Endothelial cell of umbilical vein (primary cell): ENCODE measurements around the gene L1CAM. TPM values are rescaled to one million over a fixed set of nuclear protein-coding genes. Genes with fewer than 3 reads are reported as not detected.

Experiments
- BruUV-seq: library from RNA; stranded (reverse); fragments of 400-500 nt; replicated peaks from 2 replicates; lab custom pipeline; 2021; lab: Mats Ljungman, UMichigan
- CTCF ChIA-PET: fragments of 300-600, 350-600 bp; sonication (Branson Sonifier 250); formaldehyde crosslinking; loops from one replicate; lab custom pipeline; 2021; ENCODE audit warnings: antibody characterized with exemption, inconsistent platforms; lab: Charles Lee
- POLR2A ChIA-PET: fragments of 300-600, 350-600 bp; sonication (Branson Sonifier 250); formaldehyde crosslinking; loops from one replicate; lab custom pipeline; 2021; ENCODE audit warnings: antibody characterized with exemption, inconsistent platforms; lab: Charles Lee
- DNase-seq: peaks from one replicate; pipeline ENCODE4 v3.0.0-alpha.2; 2011; ENCODE audit warnings: low read depth, low spot score
- FAIRE-seq: peaks from 2 replicates; lab custom pipeline; 2011; peaks lifted over from hg19 to GRCh38; lab: Jason Lieb, UNC
- H2AFZ ChIP-seq: 2 replicates; pipeline ENCODE4 v1.6.0; 2012; ENCODE audit warnings: low read depth, low read length, control low read depth, inconsistent platforms
- H3K27ac ChIP-seq: 2 replicates; pipeline ENCODE4 v1.5.1; 2011; ENCODE audit warnings: low read depth, mild to moderate bottlenecking, control low read depth, low read length, moderate library complexity; ENCODE audit not compliant: insufficient read depth
- H3K27me3 ChIP-seq, 2 experiments: 2 replicates each; pipeline versions ENCODE4 v1.6.0 to v1.6.1; 2011; ENCODE audit warnings: low read length in 2 of 2, mixed read lengths in 1 of 2; ENCODE audit not compliant: control insufficient read depth in 2 of 2, insufficient read depth in 2 of 2
- H3K36me3 ChIP-seq, 2 experiments: 2 replicates in 1 of 2; 3 replicates in 1 of 2; pipeline ENCODE4 v1.5.1; 2011; ENCODE audit warnings: low read length in 2 of 2, mild to moderate bottlenecking in 1 of 2, moderate library complexity in 1 of 2; ENCODE audit not compliant: control insufficient read depth in 2 of 2, insufficient read depth in 2 of 2; ENCODE audit errors: extremely low read depth in 1 of 2
- H3K4me1 ChIP-seq: 3 replicates; pipeline ENCODE4 v1.5.1; 2011; ENCODE audit warnings: mild to moderate bottlenecking, low read length; ENCODE audit not compliant: control insufficient read depth, insufficient read depth; ENCODE audit errors: extremely low read depth
- H3K4me2 ChIP-seq: 2 replicates; pipeline ENCODE4 v1.6.1; 2011; ENCODE audit warnings: low read length, control low read depth, mixed read lengths; ENCODE audit not compliant: insufficient read depth
- H3K4me3 ChIP-seq, 3 experiments: fragments of 200-600 bp in 1 of 3; sonication (generic), shearing (Covaris generic) in 1 of 3; replicated peaks in 1 of 3; 2 replicates each; pipeline ENCODE4 v1.5.1; 2011 to 2016; ENCODE audit warnings: control low read depth in 3 of 3, low read length in 3 of 3, mild to moderate bottlenecking in 2 of 3, inconsistent platforms in 1 of 3, low read depth in 1 of 3, moderate library complexity in 1 of 3; ENCODE audit not compliant: insufficient read depth in 1 of 3
- H3K79me2 ChIP-seq: 2 replicates; pipeline ENCODE4 v1.6.0; 2012; ENCODE audit warnings: low read length, inconsistent platforms; ENCODE audit not compliant: control insufficient read depth, insufficient read depth
- H3K9ac ChIP-seq: replicated peaks from 2 replicates; pipeline ENCODE3; 2011; ENCODE audit warnings: low read length, control low read depth; ENCODE audit not compliant: insufficient read depth; ENCODE audit errors: extremely low read depth
- H3K9me1 ChIP-seq: replicated peaks from 3 replicates; pipeline ENCODE4 v1.6.0; 2011; ENCODE audit warnings: mild to moderate bottlenecking, low read length; ENCODE audit not compliant: control insufficient read depth, insufficient read depth; ENCODE audit errors: extremely low read depth
- H3K9me3 ChIP-seq: replicated peaks from 2 replicates; pipeline ENCODE4 v1.5.1; 2012; ENCODE audit warnings: low read length, inconsistent platforms; ENCODE audit not compliant: control insufficient read depth, insufficient read depth
- H4K20me1 ChIP-seq: replicated peaks from 2 replicates; pipeline ENCODE3; 2011; ENCODE audit warnings: mild to moderate bottlenecking, low read length; ENCODE audit not compliant: control insufficient read depth, insufficient read depth; ENCODE audit errors: extremely low read depth
- EZH2 ChIP-seq: IDR thresholded peaks from 2 replicates; pipeline ENCODE4 v1.6.1; 2012; ENCODE audit warnings: borderline replicate concordance, low read depth, mild to moderate bottlenecking, moderate library complexity, low read length, inconsistent platforms; ENCODE audit not compliant: severe bottlenecking
- FOS ChIP-seq: IDR thresholded peaks from 2 replicates; pipeline ENCODE4 v1.6.1; 2011; ENCODE audit warnings: mild to moderate bottlenecking, low read length, moderate library complexity, borderline replicate concordance; ENCODE audit not compliant: insufficient read depth
- GATA2 ChIP-seq: IDR thresholded peaks from 2 replicates; pipeline ENCODE4 v1.7.0; 2011; ENCODE audit warnings: low read depth, mild to moderate bottlenecking, moderate library complexity, mixed read lengths, low read length; ENCODE audit not compliant: insufficient read length, insufficient read depth
- JUN ChIP-seq: IDR thresholded peaks from 2 replicates; pipeline ENCODE4 v1.6.1; 2011; ENCODE audit warnings: borderline replicate concordance, low read depth; ENCODE audit not compliant: insufficient read length, insufficient read depth
- MYC ChIP-seq: IDR thresholded peaks from one replicate; pipeline ENCODE4 v1.6.1; 2011; ENCODE audit warnings: mild to moderate bottlenecking, low read depth, low read length
- POLR2A ChIP-seq: IDR thresholded peaks from 2 replicates; pipeline ENCODE4 v1.6.1; 2012; ENCODE audit warnings: low read depth, mild to moderate bottlenecking, control low read depth, low read length
- POLR2AphosphoS5 ChIP-seq: IDR thresholded peaks from 2 replicates; pipeline ENCODE4 v1.6.1; 2012; ENCODE audit warnings: low read depth, mild to moderate bottlenecking, control low read depth, low read length, moderate library complexity; ENCODE audit not compliant: insufficient read depth
- dilution Hi-C: fragments of 300-500 bp; cut with MboI; formaldehyde crosslinking; loops from one replicate; pipeline ENCODE4 v1.15.0; 2019; ENCODE audit warnings: low sequenced_read_pairs; ENCODE audit not compliant: extremely low pct_ligation_motif_present
- intact Hi-C: fragments of 100-400 bp; cut with micrococcal nuclease; formaldehyde crosslinking; loops from one replicate; pipeline ENCODE4 v1.10.0; 2022
- polyA plus RNA-seq, 4 experiments: library from polyadenylated mRNA; depleted of rRNA in 3 of 4; stranded (reverse) in 3 of 4; unstranded in 1 of 4; fragments of >200 nt; gene quantifications; 2 replicates each; pipeline versions ENCODE4 v1.2.1 to v1.2.3, GENCODE V29; 2011 to 2012; ENCODE audit warnings: missing spikeins in 1 of 4
- total RNA-seq: library from RNA; stranded (reverse); gene quantifications from 2 replicates; pipeline ENCODE4 v1.2.3, GENCODE V29; 2021
- TF ChIP-seq, protein P1 (sequence below): IDR thresholded peaks from 2 replicates; pipeline ENCODE4 v1.6.1; 2011; ENCODE audit not compliant: insufficient read depth, insufficient read length
- TF ChIP-seq, protein P2 (sequence below), 2 donors: IDR thresholded peaks; 1 replicate in 1 of 2; 2 replicates in 1 of 2; pipeline ENCODE4 v1.5.1; 2011; ENCODE audit warnings: low read length in 2 of 2, mild to moderate bottlenecking in 2 of 2, moderate library complexity in 2 of 2, control low read depth in 1 of 2, inconsistent platforms in 1 of 2, low read depth in 1 of 2; ENCODE audit not compliant: insufficient read depth in 1 of 2; ENCODE audit errors: extremely low read depth in 1 of 2

Gene L1CAM
- total and polyA plus RNA-seq, 2 donors (not counting 3 experiments of a cell fraction or from before 2014, with no cell fraction given): 0.01 TPM; not detected in 1

DNA sequence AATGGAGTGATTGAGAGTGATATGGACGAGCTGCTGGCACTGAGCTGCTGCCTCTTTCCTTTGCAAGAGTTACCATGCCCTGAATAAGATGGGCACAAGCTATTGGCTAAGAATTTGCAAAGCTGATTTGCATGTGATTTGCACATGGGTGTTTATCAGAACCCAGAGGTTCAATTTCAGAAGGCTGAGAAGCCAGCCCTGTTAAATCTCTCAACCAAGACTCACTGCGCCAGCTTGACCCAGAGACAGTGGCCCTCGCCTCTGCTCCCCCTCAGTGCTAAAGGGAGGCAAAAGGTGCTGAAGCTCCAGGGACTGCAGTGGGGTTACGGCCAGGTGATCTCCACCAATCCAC is 39.4 kb upstream of the L1CAM start:
- TF ChIP-seq JUN (no peak), MYC (no peak), GATA2 (no peak), FOS (no peak), POLR2A (no peak), POLR2AphosphoS5 (no peak), EZH2 (no peak)
- TF ChIP-seq, protein P1, sequence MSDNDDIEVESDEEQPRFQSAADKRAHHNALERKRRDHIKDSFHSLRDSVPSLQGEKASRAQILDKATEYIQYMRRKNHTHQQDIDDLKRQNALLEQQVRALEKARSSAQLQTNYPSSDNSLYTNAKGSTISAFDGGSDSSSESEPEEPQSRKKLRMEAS: no peak
- TF ChIP-seq, protein P2, sequence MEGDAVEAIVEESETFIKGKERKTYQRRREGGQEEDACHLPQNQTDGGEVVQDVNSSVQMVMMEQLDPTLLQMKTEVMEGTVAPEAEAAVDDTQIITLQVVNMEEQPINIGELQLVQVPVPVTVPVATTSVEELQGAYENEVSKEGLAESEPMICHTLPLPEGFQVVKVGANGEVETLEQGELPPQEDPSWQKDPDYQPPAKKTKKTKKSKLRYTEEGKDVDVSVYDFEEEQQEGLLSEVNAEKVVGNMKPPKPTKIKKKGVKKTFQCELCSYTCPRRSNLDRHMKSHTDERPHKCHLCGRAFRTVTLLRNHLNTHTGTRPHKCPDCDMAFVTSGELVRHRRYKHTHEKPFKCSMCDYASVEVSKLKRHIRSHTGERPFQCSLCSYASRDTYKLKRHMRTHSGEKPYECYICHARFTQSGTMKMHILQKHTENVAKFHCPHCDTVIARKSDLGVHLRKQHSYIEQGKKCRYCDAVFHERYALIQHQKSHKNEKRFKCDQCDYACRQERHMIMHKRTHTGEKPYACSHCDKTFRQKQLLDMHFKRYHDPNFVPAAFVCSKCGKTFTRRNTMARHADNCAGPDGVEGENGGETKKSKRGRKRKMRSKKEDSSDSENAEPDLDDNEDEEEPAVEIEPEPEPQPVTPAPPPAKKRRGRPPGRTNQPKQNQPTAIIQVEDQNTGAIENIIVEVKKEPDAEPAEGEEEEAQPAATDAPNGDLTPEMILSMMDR (IDR thresholded peaks at IDR 0.05; ENCODE audit: extremely low read depth in 1 of 2, insufficient read depth in 1 of 2, low read depth in 1 of 2, low read length in 2 of 2): no peak
- CTCF ChIA-PET: interaction anchor here (4.2 to 9.0 kb wide), 2 partner anchors 8 to 23 kb away, joined by 29 to 253 read pairs; partner anchors contain the start of genes NAA10 and RENBP
- no peaks in the 10 kb centered on the region for H3K9me1 ChIP-seq
- no peaks in the 10 kb centered on the region for H4K20me1 ChIP-seq
- FAIRE-seq: no peak
- BruUV-seq: no TSS peak
- H3K27me3 ChIP-seq: no peaks in the 10 kb centered on the region
- DNase-seq: no peak
- intact Hi-C loops (no loop called here), dilution Hi-C loops (no loop called here)
- H3K9me3 ChIP-seq: no peaks in the 10 kb centered on the region
- POLR2A ChIA-PET: interaction anchor here (1.3 to 1.6 kb wide), 2 partner anchors 46 to 159 kb away, joined by 3 read pairs; partner anchors contain the start of gene HCFC1
- peaks cover 51% of the 10 kb centered on the region for H3K4me1 ChIP-seq
- peaks cover 0 to 2% of the 10 kb centered on the region in 2 experiments for H3K36me3 ChIP-seq
- H3K4me2 ChIP-seq: peak overlapping the region; percentile 49
- peak overlapping the region in 1 of 3 experiments; percentile 5 for H3K4me3 ChIP-seq
- no peak overlapping the region for H3K9ac ChIP-seq
- no peak overlapping the region for H2AFZ ChIP-seq
- peaks cover 2% of the 10 kb centered on the region for H3K79me2 ChIP-seq
- peak overlapping the region; percentile 100 for H3K27ac ChIP-seq
